GM12865 (cell line): ENCODE measurements around the gene SPDYC.
"Not testable (repeated sequence)": the region's sequence is repeated elsewhere in the genome, so short reads cannot be mapped to it uniquely, and the experiment has no call there.

Experiments
- DNase-seq: peaks from one replicate; pipeline ENCODE4 v3.0.0; 2010; ENCODE audit warnings: low read depth
- H3K4me3 ChIP-seq: 2 replicates; pipeline ENCODE4 v1.5.1; 2011; ENCODE audit warnings: mild to moderate bottlenecking, low read depth, low read length, control low read depth
- TF ChIP-seq, protein P1 (sequence below): IDR thresholded peaks from 2 replicates; pipeline ENCODE4 v1.5.1; 2011; ENCODE audit warnings: low read length, control low read depth, low read depth, inconsistent platforms; ENCODE audit not compliant: insufficient read depth; ENCODE audit errors: missing control alignments

The SPDYC gene

DNA sequence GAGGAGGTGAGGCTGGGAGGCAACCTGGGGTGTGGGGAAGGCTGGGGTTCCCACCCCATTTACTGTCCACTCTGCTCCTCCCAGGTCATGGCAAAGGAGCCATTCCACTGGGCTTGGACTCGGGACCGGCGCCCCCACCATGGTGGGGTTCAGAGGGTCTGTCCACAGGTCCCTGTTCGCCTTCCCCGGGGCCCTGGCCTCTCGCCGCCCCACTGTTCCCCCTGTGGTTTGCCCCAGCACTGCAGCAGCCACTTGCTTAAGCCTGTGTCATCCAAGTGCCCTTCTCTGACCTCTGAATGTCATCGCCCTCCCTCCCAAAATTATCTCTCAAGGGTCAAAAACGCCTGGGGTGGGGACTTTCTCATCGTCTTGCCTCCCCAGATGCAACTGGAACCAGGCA is 2.6 kb downstream of the SPDYC start:
- H3K4me3 ChIP-seq, result no peak overlapping the region
- no peak for DNase-seq
- TF ChIP-seq, protein P1, sequence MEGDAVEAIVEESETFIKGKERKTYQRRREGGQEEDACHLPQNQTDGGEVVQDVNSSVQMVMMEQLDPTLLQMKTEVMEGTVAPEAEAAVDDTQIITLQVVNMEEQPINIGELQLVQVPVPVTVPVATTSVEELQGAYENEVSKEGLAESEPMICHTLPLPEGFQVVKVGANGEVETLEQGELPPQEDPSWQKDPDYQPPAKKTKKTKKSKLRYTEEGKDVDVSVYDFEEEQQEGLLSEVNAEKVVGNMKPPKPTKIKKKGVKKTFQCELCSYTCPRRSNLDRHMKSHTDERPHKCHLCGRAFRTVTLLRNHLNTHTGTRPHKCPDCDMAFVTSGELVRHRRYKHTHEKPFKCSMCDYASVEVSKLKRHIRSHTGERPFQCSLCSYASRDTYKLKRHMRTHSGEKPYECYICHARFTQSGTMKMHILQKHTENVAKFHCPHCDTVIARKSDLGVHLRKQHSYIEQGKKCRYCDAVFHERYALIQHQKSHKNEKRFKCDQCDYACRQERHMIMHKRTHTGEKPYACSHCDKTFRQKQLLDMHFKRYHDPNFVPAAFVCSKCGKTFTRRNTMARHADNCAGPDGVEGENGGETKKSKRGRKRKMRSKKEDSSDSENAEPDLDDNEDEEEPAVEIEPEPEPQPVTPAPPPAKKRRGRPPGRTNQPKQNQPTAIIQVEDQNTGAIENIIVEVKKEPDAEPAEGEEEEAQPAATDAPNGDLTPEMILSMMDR, result no peak

DNA sequence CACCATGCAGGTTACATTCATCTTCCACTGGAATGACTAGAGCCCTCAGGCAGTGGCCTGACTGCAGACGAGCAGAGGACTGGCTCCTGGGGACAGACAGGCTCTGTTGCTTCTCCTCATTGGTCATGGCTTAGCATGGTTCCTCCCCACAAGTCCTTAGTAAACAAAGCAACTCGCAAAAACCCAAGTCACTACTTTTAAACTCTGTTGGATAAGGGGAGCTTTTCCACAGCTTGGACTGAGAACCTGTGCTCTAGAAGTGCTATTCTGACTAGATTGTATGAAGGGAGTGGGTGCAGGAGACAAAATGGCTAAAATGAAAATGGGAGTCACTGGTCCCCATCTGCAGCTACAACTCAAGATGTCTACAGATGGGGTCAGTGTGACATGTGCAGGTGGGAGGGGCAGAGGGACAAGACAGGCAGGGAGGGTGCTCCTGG is 4.6 kb downstream of the SPDYC start:
- H3K4me3 ChIP-seq, DNase-seq: not testable (repeated sequence)

DNA sequence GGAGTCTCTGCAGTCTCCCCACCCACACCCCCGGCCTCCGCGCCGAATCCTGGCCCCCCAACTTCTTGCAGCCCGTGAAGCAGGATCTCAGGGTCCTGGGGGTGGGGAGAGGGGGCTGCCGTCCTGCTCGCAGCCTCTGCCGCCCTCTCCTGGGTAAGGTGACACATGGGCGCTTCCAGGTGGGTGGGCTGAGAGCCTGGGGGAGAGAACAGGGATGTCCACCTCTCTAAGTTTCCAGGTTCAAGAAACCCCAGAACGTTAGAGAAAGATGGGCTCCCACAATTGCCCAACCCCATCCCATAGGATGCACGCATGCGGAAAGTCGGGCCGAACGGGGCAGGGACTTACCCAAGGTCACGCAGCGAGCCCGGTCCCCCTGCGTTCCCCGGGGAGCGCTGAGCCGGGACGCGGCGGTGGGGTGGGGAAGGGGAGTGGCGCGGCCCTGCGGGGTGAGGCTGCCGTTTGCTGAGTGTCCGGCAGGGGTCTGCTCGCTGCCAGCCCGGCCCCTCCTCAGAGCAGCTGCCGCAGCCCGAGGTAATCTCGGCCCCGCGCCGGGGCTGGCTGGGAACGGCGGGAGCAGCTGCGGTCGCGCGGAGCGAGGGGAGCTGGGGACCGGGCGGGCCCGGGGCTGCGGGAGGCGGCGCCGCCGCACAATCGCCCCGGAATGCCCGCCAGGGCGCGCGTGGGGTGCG is 11.0 kb downstream of the SPDYC start:
- H3K4me3 ChIP-seq, result peak overlapping the region; percentile 76
- TF ChIP-seq, protein P1, result peak; percentile 69
- DNase-seq, result peak; percentile 80

DNA sequence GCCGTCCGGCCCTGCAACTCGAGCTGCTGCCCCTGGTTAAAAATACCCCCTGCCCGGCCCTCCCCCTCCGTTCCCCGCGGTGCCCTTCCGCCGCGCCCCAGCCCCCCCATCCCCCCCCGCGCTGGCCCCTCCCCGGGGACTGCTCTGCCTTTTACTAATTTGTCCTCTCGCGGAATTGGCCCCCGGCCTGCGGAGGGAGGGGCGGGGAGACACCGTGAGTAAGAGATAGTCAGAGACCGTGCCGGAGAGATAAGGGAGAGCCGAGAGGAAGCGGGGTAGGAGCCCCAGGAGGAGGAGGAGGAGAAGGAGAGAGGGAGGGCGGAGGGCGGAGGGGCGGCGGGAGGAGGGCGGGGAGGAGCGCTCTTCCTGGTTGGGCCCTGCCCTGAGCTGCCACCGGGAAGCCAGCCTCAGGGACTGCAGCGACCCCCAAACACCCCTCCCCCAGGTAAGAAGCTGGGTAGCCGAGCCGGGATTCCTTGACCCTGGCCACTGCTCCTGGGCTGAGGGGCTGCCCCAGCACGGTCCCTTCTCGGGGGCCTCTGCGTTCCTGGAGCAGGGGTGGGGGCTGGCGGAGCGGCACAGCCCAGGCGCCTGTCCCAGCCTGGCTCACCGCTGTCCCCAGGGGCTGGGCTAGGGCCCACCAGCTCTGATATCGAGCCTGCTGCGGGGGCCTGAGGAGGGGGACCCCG is 11.7 kb downstream of the SPDYC start, which contains the start of gene CAPN1:
Gene CAPN1 (plus strand): TSS at position 360 of the 689 bp plus-strand sequence. CDS start 774 bp downstream, outside the sequence.
- DNase-seq, result peak; percentile 88
- H3K4me3 ChIP-seq, result peak within 1 kb of the TSS; percentile 76
- TF ChIP-seq, protein P1, result no peak

DNA sequence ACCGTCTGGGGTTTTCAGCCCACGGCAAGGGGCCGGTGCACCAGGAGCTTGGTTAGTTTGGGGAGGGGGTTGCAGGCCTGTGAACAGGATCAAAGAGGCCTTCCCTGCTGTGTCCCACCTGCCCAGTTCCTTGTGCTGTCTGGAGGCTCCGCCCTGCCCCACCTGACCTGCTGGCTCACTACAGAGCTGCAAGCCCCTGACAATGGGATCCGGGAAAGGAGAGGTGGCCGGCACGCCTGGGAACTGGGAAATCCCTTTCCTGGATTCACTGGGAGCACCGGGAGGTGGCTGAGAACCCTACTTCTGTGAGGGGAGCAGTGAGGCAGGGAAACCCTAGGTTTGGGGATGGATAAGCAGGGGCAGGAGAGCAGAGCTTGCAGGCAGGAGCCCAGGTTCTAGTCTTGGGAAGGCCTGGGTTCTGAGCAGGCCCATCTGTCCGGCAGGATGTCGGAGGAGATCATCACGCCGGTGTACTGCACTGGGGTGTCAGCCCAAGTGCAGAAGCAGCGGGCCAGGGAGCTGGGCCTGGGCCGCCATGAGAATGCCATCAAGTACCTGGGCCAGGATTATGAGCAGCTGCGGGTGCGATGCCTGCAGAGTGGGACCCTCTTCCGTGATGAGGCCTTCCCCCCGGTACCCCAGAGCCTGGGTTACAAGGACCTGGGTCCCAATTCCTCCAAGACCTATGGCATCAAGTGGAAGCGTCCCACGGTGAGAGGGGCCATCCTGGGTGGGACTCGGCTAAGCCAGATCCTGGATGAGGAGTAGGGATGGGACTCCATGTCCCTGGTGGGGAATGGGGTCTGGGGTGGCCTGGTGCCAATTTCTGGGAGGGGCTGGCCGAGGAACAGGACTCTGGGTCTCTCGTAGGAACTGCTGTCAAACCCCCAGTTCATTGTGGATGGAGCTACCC is 12.5 kb downstream of the SPDYC start:
- DNase-seq, result peak; percentile 40
- TF ChIP-seq, protein P1, result no peak
- H3K4me3 ChIP-seq, result peak overlapping the region; percentile 76

DNA sequence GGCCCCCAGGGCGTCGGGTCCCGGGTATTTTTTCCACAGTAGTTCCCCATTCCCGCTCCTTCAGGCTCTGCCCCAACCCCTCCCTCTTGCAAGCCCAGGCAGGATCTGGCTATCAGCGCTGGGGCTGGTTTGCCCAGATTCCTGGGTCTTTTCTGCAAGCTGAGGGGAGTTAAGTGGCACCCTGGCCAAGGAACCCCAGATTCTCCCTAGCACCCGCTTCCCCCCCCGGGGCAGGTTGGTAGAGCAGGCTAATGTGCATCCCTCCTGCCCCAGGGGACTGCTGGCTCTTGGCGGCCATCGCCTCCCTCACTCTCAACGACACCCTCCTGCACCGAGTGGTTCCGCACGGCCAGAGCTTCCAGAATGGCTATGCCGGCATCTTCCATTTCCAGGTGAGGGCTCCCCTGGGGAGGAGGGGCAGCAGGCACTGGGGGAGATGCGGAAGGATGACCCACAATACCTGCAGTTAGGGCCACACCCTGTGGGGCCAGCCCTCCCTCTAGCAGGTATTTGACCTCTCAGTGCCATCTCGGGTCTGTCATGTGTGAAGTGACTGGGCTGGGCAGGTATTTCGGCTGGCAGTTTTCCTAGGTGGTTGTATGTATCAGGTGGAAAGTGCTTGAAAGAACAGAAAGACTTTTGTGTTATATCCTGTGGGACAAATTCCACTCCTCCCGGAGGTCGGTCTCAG is 13.3 kb downstream of the SPDYC start:
- DNase-seq, result no peak
- TF ChIP-seq, protein P1, result no peak
- no peak overlapping the region for H3K4me3 ChIP-seq
